Bronchial epithelial cell (primary cell): Measurements from ENCODE around the gene ZNF81. TPM values are rescaled to one million over a fixed set of nuclear protein-coding genes. Genes with fewer than 3 reads are reported as not detected.
"Not testable (repeated sequence)": the region's sequence is repeated elsewhere in the genome, so short reads cannot be mapped to it uniquely, and the experiment has no call there.

Experiments used
- DNase-seq: peaks from one replicate; pipeline ENCODE4 v3.0.0-alpha.2; 2010; ENCODE audit warnings: low read depth
- FAIRE-seq: peaks from 2 replicates; lab custom pipeline; 2011; peaks lifted over from hg19 to GRCh38; lab: Jason Lieb, UNC
- H3K27me3 ChIP-seq: 2 replicates; pipeline ENCODE4 v1.5.1; 2011; ENCODE audit warnings: low read length; ENCODE audit not compliant: control insufficient read depth, insufficient read depth
- H3K36me3 ChIP-seq: 2 replicates; pipeline ENCODE4 v1.5.1; 2011; ENCODE audit warnings: low read length; ENCODE audit not compliant: control insufficient read depth, insufficient read depth
- H3K4me3 ChIP-seq: 2 replicates; pipeline ENCODE4 v1.5.1; 2011; ENCODE audit warnings: mild to moderate bottlenecking, low read depth, low read length, control low read depth
- CTCF ChIP-seq: IDR thresholded peaks from 2 replicates; pipeline ENCODE4 v1.5.1; 2011; ENCODE audit warnings: mild to moderate bottlenecking, moderate library complexity, low read length, control low read depth, inconsistent platforms; ENCODE audit not compliant: insufficient read depth, severe bottlenecking
- total RNA-seq: library from RNA; depleted of rRNA; stranded (reverse); fragments of >200 nt; gene quantifications from 2 replicates; pipeline ENCODE4 v1.2.1, GENCODE V29; 2014

ZNF81 gene
- total RNA-seq, 1 donor from 2014 or later: 2.4 TPM

- Histone ChIP-seq H3K36me3 (no peaks in the 10 kb centered on the region), H3K27me3 (no peaks in the 10 kb centered on the region), H3K4me3 (no peak overlapping the region)
- FAIRE-seq (no peak), DNase-seq (no peak)
- no peak for TF ChIP-seq CTCF
Observed at GRCh38 chrX:47838361-47838760, 1.7 kb downstream of the ZNF81 start.

GRCh38 chrX:47840111-47840510, 3.4 kb downstream of the ZNF81 start:
- Histone ChIP-seq H3K36me3 (no peaks in the 10 kb centered on the region), H3K4me3 (no peak overlapping the region), H3K27me3 (no peaks in the 10 kb centered on the region)
- no peak for DNase-seq
- no peak for TF ChIP-seq CTCF
- no peak for FAIRE-seq

GRCh38 chrX:47843363-47843762, 6.7 kb downstream of the ZNF81 start:
- Histone ChIP-seq H3K4me3 (no peak overlapping the region), H3K27me3 (no peaks in the 10 kb centered on the region), H3K36me3 (peaks cover 2% of the 10 kb centered on the region)
- DNase-seq: no peak
- no peak for FAIRE-seq
- no peak for TF ChIP-seq CTCF

GRCh38 chrX:47844117-47844516, 7.4 kb downstream of the ZNF81 start:
- no peak for FAIRE-seq
- TF ChIP-seq CTCF: no peak
- H3K4me3 ChIP-seq: no peak overlapping the region
- H3K36me3 ChIP-seq: peaks cover 3% of the 10 kb centered on the region
- no peak for DNase-seq
- no peaks in the 10 kb centered on the region for H3K27me3 ChIP-seq

GRCh38 chrX:47846040-47846439, 9.3 kb downstream of the ZNF81 start:
- H3K36me3 ChIP-seq: peaks cover 3% of the 10 kb centered on the region
- no peaks in the 10 kb centered on the region for H3K27me3 ChIP-seq
- no peak overlapping the region for H3K4me3 ChIP-seq
- DNase-seq (no peak), FAIRE-seq (no peak)
- TF ChIP-seq CTCF: no peak

GRCh38 chrX:47849778-47850177, 13.1 kb downstream of the ZNF81 start:
- no peak overlapping the region for H3K4me3 ChIP-seq
- H3K27me3 ChIP-seq: no peaks in the 10 kb centered on the region
- H3K36me3 ChIP-seq: peaks cover 3% of the 10 kb centered on the region
- DNase-seq: no peak
- FAIRE-seq: no peak
- TF ChIP-seq CTCF: no peak

- DNase-seq, H3K27me3 ChIP-seq, H3K4me3 ChIP-seq, H3K36me3 ChIP-seq: not testable (repeated sequence)
- FAIRE-seq: peak; percentile 87
Observed at GRCh38 chrX:47850389-47850788, 13.7 kb downstream of the ZNF81 start.
